CD4-positive, alpha-beta memory T cell (primary cell): ENCODE results near the gene ITGA7. TPM values are rescaled to one million over a fixed set of nuclear protein-coding genes. Genes with fewer than 3 reads are reported as not detected.

Experiments used
- CTCF ChIA-PET: fragments of 350-600 bp; sonication (Branson Sonifier 250); formaldehyde crosslinking; loops from one replicate; lab custom pipeline; 2021; ENCODE audit warnings: inconsistent platforms; ENCODE audit not compliant: partially characterized antibody; lab: Charles Lee
- POLR2A ChIA-PET: fragments of 350-600 bp; sonication (Branson Sonifier 250); formaldehyde crosslinking; loops from one replicate; lab custom pipeline; 2021; ENCODE audit not compliant: partially characterized antibody; lab: Charles Lee
- DNase-seq, 5 donors: peaks; one replicate each; pipeline versions ENCODE4 v3.0.0 to v3.0.0-alpha.2; 2020 to 2022; ENCODE audit warnings: mixed read lengths in 1 of 5
- H3K27ac ChIP-seq: one replicate; pipeline ENCODE4 v1.7.0; 2013; ENCODE audit warnings: low read depth, low read length
- H3K27me3 ChIP-seq: 2 replicates; pipeline ENCODE4 v1.7.0; 2013; ENCODE audit warnings: mild to moderate bottlenecking, low read length, moderate library complexity; ENCODE audit not compliant: insufficient read depth
- H3K36me3 ChIP-seq: 2 replicates; pipeline ENCODE4 v1.7.0; 2013; ENCODE audit warnings: mild to moderate bottlenecking, low read length, moderate library complexity; ENCODE audit not compliant: insufficient read depth
- H3K4me1 ChIP-seq: 2 replicates; pipeline ENCODE4 v1.7.0; 2013; ENCODE audit warnings: mild to moderate bottlenecking, low read length, moderate library complexity; ENCODE audit not compliant: insufficient read depth
- H3K4me3 ChIP-seq, 2 donors: one replicate each; pipeline ENCODE4 v1.7.0; 2013; ENCODE audit warnings: low read length in 2 of 2, mild to moderate bottlenecking in 1 of 2
- H3K9me3 ChIP-seq, 2 donors: one replicate each; pipeline ENCODE4 v1.7.0; 2013; ENCODE audit warnings: low read length in 2 of 2, control low read depth in 1 of 2; ENCODE audit not compliant: control insufficient read depth in 1 of 2
- H3K27ac Mint-ChIP-seq, 7 donors: one replicate each; pipeline ENCODE4 v1.8.0; 2020 to 2021; ENCODE audit warnings: mixed read lengths in 7 of 7, mild to moderate bottlenecking in 6 of 7, inconsistent platforms in 3 of 7, moderate library complexity in 3 of 7
- H3K27me3 Mint-ChIP-seq, 2 donors: one replicate each; pipeline ENCODE4 v1.8.0; 2020 to 2021; ENCODE audit warnings: mixed read lengths in 2 of 2
- H3K36me3 Mint-ChIP-seq, 2 donors: one replicate each; pipeline ENCODE4 v1.8.0; 2020 to 2021; ENCODE audit warnings: mixed read lengths in 2 of 2, inconsistent platforms in 1 of 2, mild to moderate bottlenecking in 1 of 2
- H3K4me1 Mint-ChIP-seq, 4 donors: one replicate each; pipeline ENCODE4 v1.8.0; 2020 to 2021; ENCODE audit warnings: mixed read lengths in 4 of 4, mild to moderate bottlenecking in 1 of 4
- H3K4me3 Mint-ChIP-seq, 8 donors: one replicate each; pipeline ENCODE4 v1.8.0; 2020 to 2021; ENCODE audit warnings: mixed read lengths in 8 of 8, mild to moderate bottlenecking in 7 of 8, moderate library complexity in 6 of 8, inconsistent platforms in 3 of 8
- H3K9me3 Mint-ChIP-seq, 8 donors: one replicate each; pipeline ENCODE4 v1.8.0; 2020 to 2021; ENCODE audit warnings: mixed read lengths in 8 of 8, mild to moderate bottlenecking in 5 of 8, inconsistent platforms in 3 of 8, moderate library complexity in 1 of 8
- intact Hi-C: fragments of 100-400 bp; cut with micrococcal nuclease; formaldehyde crosslinking; loops from one replicate; pipeline ENCODE4 v1.15.1; 2023
- polyA plus RNA-seq, 2 donors: library from polyadenylated mRNA; unstranded; fragments of 300-500 nt; fragmentation: Illumina TruSeq; gene quantifications; one replicate each; pipeline ENCODE4 v1.2.3, GENCODE V29; 2021
- total RNA-seq, 2 experiments: library from RNA; stranded (reverse); gene quantifications; one replicate each; pipeline ENCODE4 v1.2.3, GENCODE V29; 2021

ITGA7 gene
- total and polyA plus RNA-seq, 4 experiments from 2014 or later, result 2.5 to 2.9 TPM; not detected in 2

DNA sequence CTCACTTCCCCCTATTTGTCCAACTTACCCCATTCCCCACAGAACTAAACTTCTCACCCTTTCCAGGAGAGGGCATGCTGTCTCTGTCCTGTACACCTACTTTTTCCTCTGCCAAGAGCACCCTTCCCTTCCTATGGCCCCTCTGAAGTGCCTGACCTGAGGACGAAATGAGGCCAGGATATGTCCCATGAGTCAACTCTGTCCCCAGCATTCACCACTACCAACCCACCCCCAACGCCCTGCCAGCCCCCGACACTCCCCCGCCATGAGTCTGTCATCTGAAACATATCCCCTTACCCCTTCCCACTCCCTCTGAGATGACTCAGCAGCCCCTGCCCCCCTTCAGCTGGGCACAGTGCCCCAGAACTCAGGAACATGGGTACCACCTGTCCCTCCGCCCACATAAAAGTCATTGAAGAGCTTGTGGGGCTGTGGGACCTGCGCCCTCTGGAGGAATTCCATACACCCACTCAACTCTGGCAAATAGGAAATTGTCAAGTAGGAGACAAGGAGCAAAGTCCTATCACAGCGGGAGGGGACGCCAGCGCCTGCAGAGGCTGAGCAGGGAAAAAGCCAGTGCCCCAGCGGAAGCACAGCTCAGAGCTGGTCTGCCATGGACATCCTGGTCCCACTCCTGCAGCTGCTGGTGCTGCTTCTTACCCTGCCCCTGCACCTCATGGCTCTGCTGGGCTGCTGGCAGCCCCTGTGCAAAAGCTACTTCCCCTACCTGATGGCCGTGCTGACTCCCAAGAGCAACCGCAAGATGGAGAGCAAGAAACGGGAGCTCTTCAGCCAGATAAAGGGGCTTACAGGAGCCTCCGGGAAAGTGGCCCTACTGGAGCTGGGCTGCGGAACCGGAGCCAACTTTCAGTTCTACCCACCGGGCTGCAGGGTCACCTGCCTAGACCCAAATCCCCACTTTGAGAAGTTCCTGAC, 26.3 kb downstream of the ITGA7 start:
- H3K9me3 ChIP-seq, result no peaks in the 10 kb centered on the region
- H3K36me3 ChIP-seq, result no peaks in the 10 kb centered on the region
- ChIA-PET CTCF (interaction anchor here (0.8 to 1.6 kb wide), 2 partner anchors 10 to 26 kb away, joined by 3 to 5 read pairs; no protein-coding TSS in a partner anchor), POLR2A (no interaction called here)
- Mint-ChIP-seq H3K9me3 (no peaks in the 10 kb centered on the region), H3K27ac (no peak overlapping the region), H3K36me3 (no peaks in the 10 kb centered on the region), H3K27me3 (peaks cover 13 to 19% of the 10 kb centered on the region in 2 donors), H3K4me1 (peaks cover 6 to 16% (median 12%) of the 10 kb centered on the region in 4 donors), H3K4me3 (peak overlapping the region in 2 of 8 donors; percentile 16 to 18)
- H3K27ac ChIP-seq, result no peak overlapping the region
- no peaks in the 10 kb centered on the region for H3K4me1 ChIP-seq
- DNase-seq, result no peak
- no peak overlapping the region for H3K4me3 ChIP-seq
- intact Hi-C loops, result no loop called here
- peaks cover 10% of the 10 kb centered on the region for H3K27me3 ChIP-seq

GRCh38 chr12:55679691-55680090, 28.0 kb downstream of the ITGA7 start:
- H3K27me3 Mint-ChIP-seq, result peaks cover 14 to 19% of the 10 kb centered on the region in 2 donors
- Histone ChIP-seq H3K4me3 (no peak overlapping the region), H3K27ac (no peak overlapping the region), H3K27me3 (peaks cover 10% of the 10 kb centered on the region), H3K36me3 (no peaks in the 10 kb centered on the region), H3K4me1 (no peaks in the 10 kb centered on the region), H3K9me3 (no peaks in the 10 kb centered on the region)
- H3K4me3 Mint-ChIP-seq, result no peak overlapping the region
- ChIA-PET POLR2A (no interaction called here), CTCF (no interaction called here)
- H3K4me1 Mint-ChIP-seq, result peaks cover 6 to 14% (median 11%) of the 10 kb centered on the region in 4 donors
- DNase-seq, result no peak
- intact Hi-C loops, result no loop called here
- H3K9me3 Mint-ChIP-seq, result no peaks in the 10 kb centered on the region
- H3K27ac Mint-ChIP-seq, result no peak overlapping the region
- H3K36me3 Mint-ChIP-seq, result no peaks in the 10 kb centered on the region

GRCh38 chr12:55676707-55677106, 31.0 kb downstream of the ITGA7 start:
- POLR2A ChIA-PET, result no interaction called here
- H3K9me3 Mint-ChIP-seq, result no peaks in the 10 kb centered on the region
- Histone ChIP-seq H3K4me1 (no peaks in the 10 kb centered on the region), H3K27me3 (peaks cover 5% of the 10 kb centered on the region), H3K9me3 (no peaks in the 10 kb centered on the region), H3K4me3 (no peak overlapping the region), H3K27ac (no peak overlapping the region), H3K36me3 (no peaks in the 10 kb centered on the region)
- H3K27me3 Mint-ChIP-seq, result peaks cover 15 to 21% of the 10 kb centered on the region in 2 donors
- intact Hi-C loops, result no loop called here
- no peak overlapping the region for H3K4me3 Mint-ChIP-seq
- peaks cover 3 to 11% (median 9%) of the 10 kb centered on the region in 4 donors for H3K4me1 Mint-ChIP-seq
- no peak overlapping the region for H3K27ac Mint-ChIP-seq
- CTCF ChIA-PET, result interaction anchor here (0.7 to 2.4 kb wide), 5 partner anchors 19 to 31 kb away, joined by 3 to 14 read pairs (median 4); no protein-coding TSS in a partner anchor
- no peak for DNase-seq
- no peaks in the 10 kb centered on the region for H3K36me3 Mint-ChIP-seq

DNA sequence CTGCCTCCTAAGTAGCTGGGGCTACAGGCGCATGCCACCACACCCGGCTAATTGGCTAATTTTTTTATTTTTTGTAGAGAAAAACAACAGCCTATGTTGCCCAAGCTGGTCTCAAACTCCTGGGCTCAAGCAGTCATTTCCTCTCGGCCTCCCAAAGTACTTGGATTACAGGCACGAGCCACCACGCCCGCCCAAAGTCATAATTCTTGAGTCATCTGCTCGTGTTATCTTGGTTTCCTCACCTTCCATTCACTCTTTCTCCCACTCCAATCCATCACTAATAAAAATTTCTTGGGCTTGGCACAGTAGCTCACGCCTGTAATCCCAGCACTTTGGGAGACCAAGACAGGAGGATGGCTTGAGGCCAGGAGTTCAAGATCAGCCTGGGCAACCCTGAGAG, 32.0 kb downstream of the ITGA7 start:
- Mint-ChIP-seq H3K4me1 (peaks cover 0 to under 1% (median 0%) of the 10 kb centered on the region in 4 donors), H3K36me3 (no peaks in the 10 kb centered on the region), H3K27ac (no peak overlapping the region), H3K27me3 (peaks cover 10 to 19% of the 10 kb centered on the region in 2 donors), H3K9me3 (no peaks in the 10 kb centered on the region), H3K4me3 (no peak overlapping the region)
- no peak overlapping the region for H3K27ac ChIP-seq
- H3K4me1 ChIP-seq, result no peaks in the 10 kb centered on the region
- CTCF ChIA-PET, result interaction anchor here (2.4 kb wide), 1 partner anchor 20 kb away, joined by 14 read pairs; no protein-coding TSS in a partner anchor
- no peak overlapping the region for H3K4me3 ChIP-seq
- H3K27me3 ChIP-seq, result no peaks in the 10 kb centered on the region
- no peak for DNase-seq
- H3K9me3 ChIP-seq, result no peaks in the 10 kb centered on the region
- H3K36me3 ChIP-seq, result no peaks in the 10 kb centered on the region
- POLR2A ChIA-PET, result no interaction called here
- intact Hi-C loops, result no loop called here

- ChIA-PET CTCF (no interaction called here), POLR2A (no interaction called here)
- Mint-ChIP-seq H3K27ac (no peak overlapping the region), H3K27me3 (peaks cover 13 to 14% of the 10 kb centered on the region in 2 donors), H3K36me3 (no peaks in the 10 kb centered on the region), H3K9me3 (no peaks in the 10 kb centered on the region), H3K4me1 (no peaks in the 10 kb centered on the region), H3K4me3 (no peak overlapping the region)
- DNase-seq, result no peak
- Histone ChIP-seq H3K36me3 (no peaks in the 10 kb centered on the region), H3K4me1 (no peaks in the 10 kb centered on the region), H3K27ac (no peak overlapping the region), H3K9me3 (no peaks in the 10 kb centered on the region), H3K27me3 (no peaks in the 10 kb centered on the region), H3K4me3 (no peak overlapping the region)
- intact Hi-C loops, result no loop called here
Measured at GRCh38 chr12:55673638-55674037, 34.1 kb downstream of the ITGA7 start.

- ChIA-PET POLR2A (no interaction called here), CTCF (no interaction called here)
- Histone ChIP-seq H3K36me3 (no peaks in the 10 kb centered on the region), H3K27me3 (no peaks in the 10 kb centered on the region), H3K9me3 (no peaks in the 10 kb centered on the region), H3K4me3 (no peak overlapping the region), H3K27ac (no peak overlapping the region), H3K4me1 (no peaks in the 10 kb centered on the region)
- DNase-seq, result no peak
- Mint-ChIP-seq H3K4me1 (no peaks in the 10 kb centered on the region), H3K4me3 (no peak overlapping the region), H3K9me3 (no peaks in the 10 kb centered on the region), H3K27ac (no peak overlapping the region), H3K36me3 (no peaks in the 10 kb centered on the region), H3K27me3 (peaks cover 13 to 14% of the 10 kb centered on the region in 2 donors)
- intact Hi-C loops, result no loop called here
Measured at GRCh38 chr12:55671746-55672145, 36.0 kb downstream of the ITGA7 start.

- H3K9me3 ChIP-seq, result no peaks in the 10 kb centered on the region
- Mint-ChIP-seq H3K27ac (no peak overlapping the region), H3K36me3 (no peaks in the 10 kb centered on the region), H3K4me1 (no peaks in the 10 kb centered on the region), H3K4me3 (no peak overlapping the region), H3K9me3 (no peaks in the 10 kb centered on the region), H3K27me3 (peaks cover 11 to 12% of the 10 kb centered on the region in 2 donors)
- no peaks in the 10 kb centered on the region for H3K4me1 ChIP-seq
- POLR2A ChIA-PET, result no interaction called here
- no peak overlapping the region for H3K4me3 ChIP-seq
- H3K36me3 ChIP-seq, result no peaks in the 10 kb centered on the region
- DNase-seq, result no peak
- CTCF ChIA-PET, result interaction anchor here (1.2 kb wide), 1 partner anchor 26 kb away, joined by 3 read pairs; no protein-coding TSS in a partner anchor
- H3K27ac ChIP-seq, result no peak overlapping the region
- intact Hi-C loops, result no loop called here
- no peaks in the 10 kb centered on the region for H3K27me3 ChIP-seq
Measured at GRCh38 chr12:55670276-55670675, 37.4 kb downstream of the ITGA7 start.
